HepG2 (cell line): Measurements from ENCODE around the gene ZMIZ1. TPM values are rescaled to one million over a fixed set of nuclear protein-coding genes. Genes with fewer than 3 reads are reported as not detected.

Source experiments
- ADNP ChIP-seq: sonication (generic); formaldehyde crosslinking; IDR thresholded peaks from 2 replicates; pipeline ENCODE4 v1.4.0; 2020; ENCODE audit warnings: missing genetic modification reagents
- ELF1 ChIP-seq: sonication (generic); formaldehyde crosslinking; IDR thresholded peaks from 2 replicates; pipeline ENCODE4 v1.4.0; 2020; ENCODE audit warnings: missing genetic modification reagents
- FOXP4 ChIP-seq: sonication (generic); formaldehyde crosslinking; IDR thresholded peaks from 2 replicates; pipeline ENCODE4 v1.4.0; 2020; ENCODE audit warnings: missing genetic modification reagents
- MAFK ChIP-seq, 2 experiments: IDR thresholded peaks in 1 of 2; conservative IDR thresholded peaks in 1 of 2; 2 replicates each; pipeline ENCODE4 v1.6.1; 2011; ENCODE audit warnings: improper control_type of control experiment in 2 of 2, low read length in 2 of 2
- MEF2D ChIP-seq: sonication (generic); formaldehyde crosslinking; IDR thresholded peaks from 2 replicates; pipeline ENCODE4 v1.5.1; 2020; ENCODE audit warnings: mild to moderate bottlenecking, missing genetic modification reagents
- MTA3 ChIP-seq: sonication (generic); formaldehyde crosslinking; IDR thresholded peaks from 2 replicates; pipeline ENCODE4 v1.4.0; 2020; ENCODE audit warnings: missing genetic modification reagents
- PBX2 ChIP-seq: IDR thresholded peaks from 2 replicates; pipeline ENCODE4 v1.6.1; 2016; ENCODE audit warnings: control low read depth
- SP2 ChIP-seq: sonication (generic); formaldehyde crosslinking; IDR thresholded peaks from 2 replicates; pipeline ENCODE4 v1.5.1; 2020; ENCODE audit warnings: mild to moderate bottlenecking, missing genetic modification reagents
- TEAD2 ChIP-seq: sonication (generic); formaldehyde crosslinking; IDR thresholded peaks from 2 replicates; pipeline ENCODE4 v1.9.0; 2021; ENCODE audit warnings: missing genetic modification reagents
- ZBTB7A ChIP-seq: sonication (generic); formaldehyde crosslinking; IDR thresholded peaks from 2 replicates; pipeline ENCODE4 v1.8.0; 2022; ENCODE audit warnings: mild to moderate bottlenecking, missing genetic modification reagents
- ZFP90 ChIP-seq: sonication (generic); formaldehyde crosslinking; IDR thresholded peaks from 2 replicates; pipeline ENCODE4 v1.8.0; 2022; ENCODE audit warnings: missing genetic modification reagents, mild to moderate bottlenecking, inconsistent platforms, borderline replicate concordance
- ZNF317 ChIP-seq: sonication (generic); formaldehyde crosslinking; IDR thresholded peaks from 2 replicates; pipeline ENCODE4 v1.5.0; 2020; ENCODE audit warnings: mild to moderate bottlenecking, missing genetic modification reagents
- ZNF318 ChIP-seq: sonication (generic); formaldehyde crosslinking; IDR thresholded peaks from 2 replicates; pipeline ENCODE4 v1.4.0; 2020; ENCODE audit warnings: mild to moderate bottlenecking, missing genetic modification reagents
- ZNF414 ChIP-seq: sonication (generic); formaldehyde crosslinking; IDR thresholded peaks from 2 replicates; pipeline ENCODE4 v1.5.0; 2020; ENCODE audit warnings: missing genetic modification reagents
- ZNF484 ChIP-seq: sonication (generic); formaldehyde crosslinking; IDR thresholded peaks from 2 replicates; pipeline ENCODE4 v1.5.1; 2020; ENCODE audit warnings: mild to moderate bottlenecking, low read depth, missing genetic modification reagents, borderline replicate concordance
- ZNF619 ChIP-seq: sonication (generic); formaldehyde crosslinking; IDR thresholded peaks from 2 replicates; pipeline ENCODE4 v1.4.0; 2020; ENCODE audit warnings: mild to moderate bottlenecking, missing genetic modification reagents
- ZSCAN21 ChIP-seq: sonication (generic); formaldehyde crosslinking; IDR thresholded peaks from 2 replicates; pipeline ENCODE4 v1.8.0; 2022; ENCODE audit warnings: mild to moderate bottlenecking, missing genetic modification reagents, moderate library complexity, borderline replicate concordance
- polyA plus RNA-seq, 8 experiments: library from polyadenylated mRNA; depleted of rRNA in 3 of 8; stranded (reverse) in 7 of 8; unstranded in 1 of 8; fragments of >200 nt; fragmentation: Illumina TruSeq in 4 of 8; extraction: Trizol in 4 of 8; gene quantifications; 2 replicates each; pipeline versions ENCODE4 v1.2.1 to v1.2.3, GENCODE V29; 2011 to 2016; ENCODE audit warnings: low read depth in 4 of 8, missing spikeins in 1 of 8, mixed read lengths in 1 of 8; ENCODE audit not compliant: insufficient read depth in 1 of 8
- total RNA-seq, 5 experiments: library from RNA; depleted of rRNA; stranded (reverse); fragments of >200 nt; fragmentation: Illumina TruSeq; extraction: Trizol; gene quantifications; 2 replicates each; pipeline ENCODE4 v1.2.3, GENCODE V29; 2016; ENCODE audit warnings: low read depth in 1 of 5

The ZMIZ1 gene
- total and polyA plus RNA-seq, 2 of the 13 experiments (the other 11 are each of a cell fraction or from before 2014, with no cell fraction given), result 5.3 to 10.2 TPM

- no peak for TF ChIP-seq ZNF619 (CRISPR knock-in tag)
- no peak for TF ChIP-seq ZNF318 (CRISPR knock-in tag)
- TF ChIP-seq TEAD2 (CRISPR knock-in tag), result no peak
- 0 out of 2 replicates have a peak, but pooled peaks have one; percentile 46 for TF ChIP-seq ZNF414 (CRISPR knock-in tag)
- TF ChIP-seq FOXP4 (CRISPR knock-in tag), result peak; percentile 97
- peak; percentile 97 for TF ChIP-seq ADNP
- TF ChIP-seq MTA3 (CRISPR knock-in tag), result no peak
- peak; percentile 86 for TF ChIP-seq MEF2D (CRISPR knock-in tag)
- peak; percentile 67; the same call in 1 of the 2 replicates for TF ChIP-seq ZBTB7A
- TF ChIP-seq ELF1 (CRISPR knock-in tag), result 0 out of 2 replicates have a peak, but pooled peaks have one; percentile 20
- TF ChIP-seq ZNF484, result no peak
- TF ChIP-seq ZSCAN21 (CRISPR knock-in tag), result peak; percentile 92; the same call in 1 of the 2 replicates
- no peak for TF ChIP-seq MAFK (conservative IDR thresholded peaks at IDR 0.05 in 1 of 2, IDR thresholded peaks at IDR 0.05 in 1 of 2; ENCODE audit: low read length in 2 of 2)
- peak; percentile 86 for TF ChIP-seq ZFP90 (CRISPR knock-in tag)
- TF ChIP-seq PBX2 (CRISPR knock-in tag), result no peak
- no peak; the same call in 1 of the 2 replicates for TF ChIP-seq ZNF317 (CRISPR knock-in tag)
- no peak for TF ChIP-seq SP2
Observed at GRCh38 chr10:79058899-79059841, 9.6 kb upstream of the ZMIZ1 start (continued).
